Measurements from ENCODE around the gene MRPL28.

MRPL28 gene

DNA sequence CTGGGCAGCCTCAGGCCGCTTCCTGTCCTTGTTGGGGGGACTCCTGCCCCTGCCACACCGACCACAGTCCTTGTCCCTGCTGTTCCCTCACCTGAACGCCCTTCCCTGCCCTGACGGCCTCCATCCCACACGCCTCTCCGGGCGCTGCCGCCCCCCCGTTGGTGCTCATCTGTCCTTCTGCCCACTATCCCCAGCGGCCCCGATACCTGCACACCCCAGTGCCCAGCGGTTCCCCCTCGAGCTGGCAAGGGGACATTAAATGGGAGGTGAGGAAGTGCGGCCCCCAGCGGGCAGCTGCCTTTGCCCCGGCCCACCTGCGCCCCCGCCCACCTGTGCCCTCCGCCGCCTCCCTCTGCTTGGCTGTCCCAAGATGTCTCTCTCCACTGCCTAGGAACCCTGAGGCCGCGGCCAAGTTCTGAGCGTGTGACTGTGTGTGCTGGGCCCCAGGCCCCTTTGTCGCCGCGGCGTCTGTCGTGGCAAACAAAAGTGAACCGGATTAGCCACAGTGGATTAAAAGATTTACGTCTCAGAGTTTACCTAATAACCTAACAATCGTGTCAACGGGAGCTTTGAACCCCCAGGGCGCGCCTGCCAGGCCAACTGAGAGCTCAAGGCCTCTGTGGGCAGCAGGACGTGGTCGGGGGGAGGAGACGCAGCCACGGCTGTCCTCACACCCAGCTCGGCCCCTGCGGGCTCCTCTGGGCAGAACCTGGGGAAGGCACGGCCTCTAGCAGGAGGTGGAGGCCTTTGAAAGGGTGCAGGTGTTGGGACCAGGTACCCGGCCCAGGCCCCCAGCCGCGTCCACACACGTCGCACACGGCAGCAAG, 10.3 kb downstream of the MRPL28 start:
- Histone ChIP-seq H3K79me2 (ENCODE audit: control insufficient read depth, low read length) (no peaks in the 10 kb centered on the region), H3K36me3 (ENCODE audit: control insufficient read depth, low read length) (no peaks in the 10 kb centered on the region), H4K20me1 (ENCODE audit: control insufficient read depth, insufficient read depth, low read depth, low read length) (0 out of 2 replicates have a peak, but pooled peaks cover 5% of the 10 kb centered on the region), H3F3A (ENCODE audit: control insufficient read depth, insufficient read depth) (no peaks in the 10 kb centered on the region), H3K27ac (ENCODE audit: low read depth, low read length) (no peak overlapping the region), H3K9me3 (ENCODE audit: control insufficient read depth, insufficient read depth, low read length) (no peaks in the 10 kb centered on the region), H3K9me2 (replicated peaks; ENCODE audit: control insufficient read depth, low read length) (no peaks in the 10 kb centered on the region), H3K4me3 (ENCODE audit: low read length) (no peak overlapping the region), H3K27me3 (ENCODE audit: control insufficient read depth, low read length) (no peaks in the 10 kb centered on the region), H3K4me2 (ENCODE audit: low read length) (no peak overlapping the region), H3K4me1 (ENCODE audit: control insufficient read depth, low read length) (no peaks in the 10 kb centered on the region)
- TF ChIP-seq, protein P1, sequence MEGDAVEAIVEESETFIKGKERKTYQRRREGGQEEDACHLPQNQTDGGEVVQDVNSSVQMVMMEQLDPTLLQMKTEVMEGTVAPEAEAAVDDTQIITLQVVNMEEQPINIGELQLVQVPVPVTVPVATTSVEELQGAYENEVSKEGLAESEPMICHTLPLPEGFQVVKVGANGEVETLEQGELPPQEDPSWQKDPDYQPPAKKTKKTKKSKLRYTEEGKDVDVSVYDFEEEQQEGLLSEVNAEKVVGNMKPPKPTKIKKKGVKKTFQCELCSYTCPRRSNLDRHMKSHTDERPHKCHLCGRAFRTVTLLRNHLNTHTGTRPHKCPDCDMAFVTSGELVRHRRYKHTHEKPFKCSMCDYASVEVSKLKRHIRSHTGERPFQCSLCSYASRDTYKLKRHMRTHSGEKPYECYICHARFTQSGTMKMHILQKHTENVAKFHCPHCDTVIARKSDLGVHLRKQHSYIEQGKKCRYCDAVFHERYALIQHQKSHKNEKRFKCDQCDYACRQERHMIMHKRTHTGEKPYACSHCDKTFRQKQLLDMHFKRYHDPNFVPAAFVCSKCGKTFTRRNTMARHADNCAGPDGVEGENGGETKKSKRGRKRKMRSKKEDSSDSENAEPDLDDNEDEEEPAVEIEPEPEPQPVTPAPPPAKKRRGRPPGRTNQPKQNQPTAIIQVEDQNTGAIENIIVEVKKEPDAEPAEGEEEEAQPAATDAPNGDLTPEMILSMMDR (IDR thresholded peaks at IDR 0.05; ENCODE audit: low read depth, low read length, poor library complexity, severe bottlenecking) = no peak
- TF ChIP-seq EZH2phosphoT487 (IDR thresholded peaks at IDR 0.05; ENCODE audit: borderline replicate concordance, low read length) = no peak

DNA sequence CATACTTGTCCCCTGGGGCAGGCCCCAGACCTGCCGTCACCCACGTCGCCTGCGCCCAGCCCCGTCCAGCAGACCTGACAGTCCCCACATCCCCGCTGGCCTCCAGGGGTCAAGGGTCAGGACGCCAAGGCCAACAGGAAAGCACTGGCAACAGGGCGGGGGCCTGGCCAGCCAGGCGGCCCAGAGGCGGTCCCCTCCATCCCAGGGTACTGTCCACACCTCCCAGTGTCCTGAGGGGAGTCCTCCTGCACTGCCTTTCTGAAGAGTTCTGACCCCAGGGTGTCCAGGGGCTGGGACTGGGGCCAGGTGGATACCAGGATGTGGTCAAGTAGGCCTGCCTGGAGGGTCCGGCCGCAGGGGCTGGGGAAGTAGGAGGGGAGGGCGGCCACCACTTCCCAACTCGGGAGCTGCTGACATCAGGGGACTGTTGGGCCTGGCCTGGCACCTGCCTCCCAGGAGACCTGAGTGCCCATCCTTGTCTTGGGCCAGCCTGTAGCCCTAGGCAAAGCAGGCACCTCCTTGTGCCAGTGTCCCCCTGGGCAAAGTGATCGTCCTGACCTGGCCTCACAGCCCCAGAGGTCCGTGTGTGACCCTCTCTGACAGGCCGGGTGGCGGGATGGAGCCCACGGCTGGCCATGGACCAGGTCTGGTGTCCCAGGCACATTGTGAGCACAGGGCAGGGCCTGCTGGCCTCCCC, 11.1 kb downstream of the MRPL28 start:
- Histone ChIP-seq H3K79me2 (ENCODE audit: control insufficient read depth, low read length) (no peaks in the 10 kb centered on the region), H3K4me1 (ENCODE audit: control insufficient read depth, low read length) (no peaks in the 10 kb centered on the region), H3K9me2 (replicated peaks; ENCODE audit: control insufficient read depth, low read length) (no peaks in the 10 kb centered on the region), H3K4me2 (ENCODE audit: low read length) (no peak overlapping the region), H3K4me3 (ENCODE audit: low read length) (no peak overlapping the region), H3K27ac (ENCODE audit: low read depth, low read length) (no peak overlapping the region), H3F3A (ENCODE audit: control insufficient read depth, insufficient read depth) (no peaks in the 10 kb centered on the region), H3K27me3 (ENCODE audit: control insufficient read depth, low read length) (no peaks in the 10 kb centered on the region), H3K36me3 (ENCODE audit: control insufficient read depth, low read length) (no peaks in the 10 kb centered on the region), H3K9me3 (ENCODE audit: control insufficient read depth, insufficient read depth, low read length) (no peaks in the 10 kb centered on the region), H4K20me1 (ENCODE audit: control insufficient read depth, insufficient read depth, low read depth, low read length) (0 out of 2 replicates have a peak, but pooled peaks cover 5% of the 10 kb centered on the region)
- no peak for TF ChIP-seq EZH2phosphoT487 (IDR thresholded peaks at IDR 0.05; ENCODE audit: borderline replicate concordance, low read length)
- TF ChIP-seq, protein P1 (IDR thresholded peaks at IDR 0.05; ENCODE audit: low read depth, low read length, poor library complexity, severe bottlenecking) = no peak

DNA sequence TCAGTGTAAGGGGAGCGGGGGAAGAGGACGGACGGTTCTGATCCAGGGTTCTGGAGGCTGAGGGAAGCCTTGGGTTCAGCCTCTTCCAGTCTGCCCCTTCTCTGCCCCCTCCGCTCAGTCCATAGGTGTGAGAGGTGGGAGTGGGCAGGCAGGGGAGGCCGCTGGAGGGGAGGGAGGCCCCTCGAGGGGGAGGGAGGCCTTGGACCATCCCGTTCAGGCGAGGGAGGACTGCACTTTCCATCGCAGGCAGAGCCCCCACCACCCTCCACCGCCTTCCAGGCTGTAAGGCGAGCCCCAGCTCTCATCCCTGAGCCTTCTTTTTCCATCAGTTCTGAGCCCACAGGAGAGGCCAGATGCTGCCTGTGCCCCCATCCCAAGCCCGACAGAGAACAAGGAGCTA, 13.6 kb downstream of the MRPL28 start:
- H3F3A ChIP-seq (ENCODE audit: control insufficient read depth, insufficient read depth) = no peaks in the 10 kb centered on the region
- no peaks in the 10 kb centered on the region for H3K27me3 ChIP-seq (ENCODE audit: control insufficient read depth, low read length)
- TF ChIP-seq EZH2phosphoT487 (IDR thresholded peaks at IDR 0.05; ENCODE audit: borderline replicate concordance, low read length) = no peak
- TF ChIP-seq, protein P1 (IDR thresholded peaks at IDR 0.05; ENCODE audit: low read depth, low read length, poor library complexity, severe bottlenecking) = no peak
- 0 out of 2 replicates have a peak, but pooled peaks cover 2% of the 10 kb centered on the region for H4K20me1 ChIP-seq (ENCODE audit: control insufficient read depth, insufficient read depth, low read depth, low read length)
- no peak overlapping the region for H3K27ac ChIP-seq (ENCODE audit: low read depth, low read length)
- no peaks in the 10 kb centered on the region for H3K36me3 ChIP-seq (ENCODE audit: control insufficient read depth, low read length)
- H3K4me3 ChIP-seq (ENCODE audit: low read length) = no peak overlapping the region
- no peaks in the 10 kb centered on the region for H3K9me3 ChIP-seq (ENCODE audit: control insufficient read depth, insufficient read depth, low read length)
- H3K79me2 ChIP-seq (ENCODE audit: control insufficient read depth, low read length) = peaks cover 3% of the 10 kb centered on the region
- H3K4me2 ChIP-seq (ENCODE audit: low read length) = no peak overlapping the region
- 0 out of 2 replicates have a peak, but pooled peaks cover 3% of the 10 kb centered on the region for H3K4me1 ChIP-seq (ENCODE audit: control insufficient read depth, low read length)
- H3K9me2 ChIP-seq (replicated peaks; ENCODE audit: control insufficient read depth, low read length) = no peaks in the 10 kb centered on the region

Data from DOHH2 (cell line).